ENCODE measurements around the gene SSBP3. TPM values are rescaled to one million over a fixed set of nuclear protein-coding genes. Genes with fewer than 3 reads are reported as not detected.
A peak's percentile ranks its signal among the peaks of the same experiment; 100 is the strongest.

SSBP3 gene
- total RNA-seq, 4 donors from 2014 or later: 32.0 to 70.2 (median 60.3) TPM

GRCh38 chr1:54325703-54326461 lies 80.3 kb downstream of the SSBP3 start:
- peaks cover 2 to 94% (median 70%) of the 10 kb centered on the region in 4 donors for H3K4me1 ChIP-seq
- no peak for DNase-seq (ENCODE audit: low spot score in 2 of 2)
- H3K4me3 ChIP-seq: no peak overlapping the region
- 85 to 87% methylated on average over 20 of the region's 20 CpGs for WGBS, 2 donors
- no peaks in the 10 kb centered on the region for H3K9me3 ChIP-seq
- peak overlapping the region in 3 of 4 donors; percentile 25 to 77 (median 66) for H3K27ac ChIP-seq
- TF ChIP-seq POLR2A (IDR thresholded peaks at IDR 0.05) (no peak), CTCF (IDR thresholded peaks at IDR 0.05) (no peak), EP300 (IDR thresholded peaks at IDR 0.05) (no peak)
- H3K36me3 ChIP-seq: no peaks in the 10 kb centered on the region
- H3K27me3 ChIP-seq: no peaks in the 10 kb centered on the region

GRCh38 chr1:54325284-54325683 lies 80.9 kb downstream of the SSBP3 start:
- no peak for DNase-seq (ENCODE audit: low spot score in 2 of 2)
- TF ChIP-seq POLR2A (IDR thresholded peaks at IDR 0.05) (no peak), EP300 (IDR thresholded peaks at IDR 0.05) (no peak), CTCF (IDR thresholded peaks at IDR 0.05) (no peak)
- WGBS, 2 donors: 79 to 85% methylated on average over 2 of the region's 2 CpGs
- peak overlapping the region in 3 of 4 donors; percentile 43 to 77 (median 66) for H3K27ac ChIP-seq
- H3K9me3 ChIP-seq: no peaks in the 10 kb centered on the region
- peaks cover 0 to 89% (median 64%) of the 10 kb centered on the region in 4 donors for H3K4me1 ChIP-seq
- no peaks in the 10 kb centered on the region for H3K36me3 ChIP-seq
- H3K27me3 ChIP-seq: no peaks in the 10 kb centered on the region
- no peak overlapping the region for H3K4me3 ChIP-seq

GRCh38 chr1:54324251-54325140 lies 81.7 kb downstream of the SSBP3 start:
- no peak for TF ChIP-seq POLR2A (IDR thresholded peaks at IDR 0.05)
- no peak for TF ChIP-seq EP300 (IDR thresholded peaks at IDR 0.05)
- TF ChIP-seq CTCF (IDR thresholded peaks at IDR 0.05): no peak
- 34% methylated on average over 19 of the region's 19 CpGs for WGBS, 2 donors
- H3K4me3 ChIP-seq: no peak overlapping the region

GRCh38 chr1:54323921-54324250 lies 82.3 kb downstream of the SSBP3 start:
- TF ChIP-seq EP300 (IDR thresholded peaks at IDR 0.05): no peak
- no peak for TF ChIP-seq POLR2A (IDR thresholded peaks at IDR 0.05)
- no peak for TF ChIP-seq CTCF (IDR thresholded peaks at IDR 0.05)
- 54% methylated on average over 6 of the region's 6 CpGs for WGBS, 2 donors
- H3K27ac ChIP-seq: peak overlapping the region in 3 of 4 donors; percentile 43 to 77 (median 66)
- peaks cover 0 to 75% (median 55%) of the 10 kb centered on the region in 4 donors for H3K4me1 ChIP-seq
- H3K4me3 ChIP-seq: no peak overlapping the region
- DNase-seq (ENCODE audit: low spot score in 2 of 2): no peak
- H3K36me3 ChIP-seq: no peaks in the 10 kb centered on the region
- no peaks in the 10 kb centered on the region for H3K27me3 ChIP-seq
- no peaks in the 10 kb centered on the region for H3K9me3 ChIP-seq

More at GRCh38 chr1:54324251-54325140, 81.7 kb downstream of the SSBP3 start:
- Histone ChIP-seq H3K9me3 (no peaks in the 10 kb centered on the region), H3K27ac (peak overlapping the region in 3 of 4 donors; percentile 43 to 77 (median 66)), H3K27me3 (no peaks in the 10 kb centered on the region), H3K36me3 (no peaks in the 10 kb centered on the region), H3K4me1 (peaks cover 0 to 81% (median 58%) of the 10 kb centered on the region in 4 donors)
- peak in 1 of 2 donors; percentile 27 for DNase-seq (ENCODE audit: low spot score in 2 of 2)

Measured in tibial nerve (tissue), 4 donors.